ENCODE results near the gene MBP.

The MBP gene

DNA sequence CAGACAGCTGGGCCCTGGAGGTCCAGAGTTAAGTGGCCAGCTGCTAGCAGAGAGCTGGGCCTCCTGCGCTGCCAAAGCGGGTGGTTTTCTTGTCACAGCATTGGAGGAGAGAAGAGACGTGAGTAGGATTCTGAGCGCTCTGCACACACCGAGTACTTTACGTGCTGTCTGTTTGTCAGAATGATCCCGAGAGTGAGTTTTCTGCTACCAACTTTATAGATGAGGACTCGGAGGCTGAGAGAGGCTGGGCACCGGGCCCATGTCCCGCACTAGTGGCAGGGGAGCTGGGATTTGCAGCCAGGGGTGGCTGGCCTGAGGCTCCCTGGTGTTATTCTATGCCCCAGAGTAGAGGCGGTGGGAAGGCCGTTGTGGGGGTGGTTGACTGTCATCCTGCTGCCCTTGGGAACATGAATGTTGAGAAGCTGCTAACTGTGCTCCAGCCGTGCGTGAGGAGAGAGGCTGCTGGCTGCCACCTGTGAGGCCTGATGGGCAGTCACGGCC, 36.3 kb upstream of the MBP start:
- POLR2A ChIA-PET = no interaction called here
- no peak for DNase-seq (ENCODE audit: extremely low spot score)
- TF ChIP-seq BHLHE40 (IDR thresholded peaks at IDR 0.05; ENCODE audit: borderline replicate concordance) (no peak), CTBP1 (IDR thresholded peaks at IDR 0.05; ENCODE audit: borderline replicate concordance) (no peak), LEF1 (IDR thresholded peaks at IDR 0.05; ENCODE audit: borderline replicate concordance) (no peak), HDGF (IDR thresholded peaks at IDR 0.05; ENCODE audit: borderline replicate concordance) (no peak), SP1 (IDR thresholded peaks at IDR 0.05) (no peak), NFRKB (IDR thresholded peaks at IDR 0.05) (no peak), L3MBTL2 (conservative IDR thresholded peaks at IDR 0.05) (no peak), ZNF384 (IDR thresholded peaks at IDR 0.05) (no peak), TARDBP (IDR thresholded peaks at IDR 0.05) (no peak), FOXK2 (IDR thresholded peaks at IDR 0.05) (no peak), ELF4 (IDR thresholded peaks at IDR 0.05) (no peak), SUZ12 (IDR thresholded peaks at IDR 0.05) (no peak)
- TF ChIP-seq, protein P1, sequence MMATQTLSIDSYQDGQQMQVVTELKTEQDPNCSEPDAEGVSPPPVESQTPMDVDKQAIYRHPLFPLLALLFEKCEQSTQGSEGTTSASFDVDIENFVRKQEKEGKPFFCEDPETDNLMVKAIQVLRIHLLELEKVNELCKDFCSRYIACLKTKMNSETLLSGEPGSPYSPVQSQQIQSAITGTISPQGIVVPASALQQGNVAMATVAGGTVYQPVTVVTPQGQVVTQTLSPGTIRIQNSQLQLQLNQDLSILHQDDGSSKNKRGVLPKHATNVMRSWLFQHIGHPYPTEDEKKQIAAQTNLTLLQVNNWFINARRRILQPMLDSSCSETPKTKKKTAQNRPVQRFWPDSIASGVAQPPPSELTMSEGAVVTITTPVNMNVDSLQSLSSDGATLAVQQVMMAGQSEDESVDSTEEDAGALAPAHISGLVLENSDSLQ (IDR thresholded peaks at IDR 0.05) = no peak
- CTCF ChIA-PET = no interaction called here

DNA sequence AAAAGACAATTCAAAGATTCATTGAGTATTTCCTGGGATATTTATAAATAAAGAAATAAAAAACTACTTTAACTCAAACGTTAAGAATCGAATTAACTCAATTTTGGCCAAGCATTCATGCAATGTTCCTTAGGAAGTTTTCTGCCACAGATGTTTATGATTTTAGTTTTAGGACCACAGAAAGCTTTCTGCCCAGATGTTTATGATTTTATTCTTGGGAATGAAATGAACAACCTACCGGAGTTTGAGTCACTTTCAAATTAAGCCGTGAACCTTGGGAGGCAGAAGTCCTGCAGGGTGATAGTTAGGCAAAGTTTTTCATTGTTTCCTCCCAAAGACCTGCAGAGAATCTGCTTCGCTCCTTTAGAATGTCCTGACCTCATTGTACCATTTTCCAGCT, 34.7 kb upstream of the MBP start:
- no peak for TF ChIP-seq L3MBTL2 (conservative IDR thresholded peaks at IDR 0.05)
- POLR2A ChIA-PET = no interaction called here
- CTCF ChIA-PET = no interaction called here
- no peak for DNase-seq (ENCODE audit: extremely low spot score)

DNA sequence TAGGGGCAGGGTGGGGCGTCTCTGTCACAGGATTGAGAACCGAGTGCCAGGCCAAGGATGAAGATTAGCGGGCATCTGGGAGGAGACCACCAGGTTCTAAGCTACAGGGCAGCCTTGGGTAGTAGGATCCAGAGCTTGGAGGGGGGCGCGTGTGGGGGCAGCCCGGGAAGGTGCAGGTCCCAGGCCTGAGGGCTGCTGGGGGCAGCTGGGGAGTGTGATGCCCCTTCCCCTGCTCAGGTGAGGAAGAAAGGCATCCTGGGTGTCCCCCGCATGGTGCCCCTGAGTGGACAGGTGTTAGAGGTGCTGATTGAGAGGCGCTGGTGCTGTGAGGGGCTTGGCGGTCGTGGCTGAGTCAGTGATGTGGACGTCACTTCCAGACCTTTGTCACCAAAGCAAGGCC, 33.9 kb upstream of the MBP start:
- no peak for DNase-seq (ENCODE audit: extremely low spot score)
- TF ChIP-seq SUZ12 (IDR thresholded peaks at IDR 0.05) = no peak
- no peak for TF ChIP-seq SP1 (IDR thresholded peaks at IDR 0.05)
- TF ChIP-seq ZNF384 (IDR thresholded peaks at IDR 0.05) = no peak
- no peak for TF ChIP-seq FOXA1 (IDR thresholded peaks at IDR 0.05)
- TF ChIP-seq, protein P1 (IDR thresholded peaks at IDR 0.05) = no peak
- TF ChIP-seq FOXK2 (IDR thresholded peaks at IDR 0.05) = no peak
- ChIA-PET CTCF (no interaction called here), POLR2A (no interaction called here)

DNA sequence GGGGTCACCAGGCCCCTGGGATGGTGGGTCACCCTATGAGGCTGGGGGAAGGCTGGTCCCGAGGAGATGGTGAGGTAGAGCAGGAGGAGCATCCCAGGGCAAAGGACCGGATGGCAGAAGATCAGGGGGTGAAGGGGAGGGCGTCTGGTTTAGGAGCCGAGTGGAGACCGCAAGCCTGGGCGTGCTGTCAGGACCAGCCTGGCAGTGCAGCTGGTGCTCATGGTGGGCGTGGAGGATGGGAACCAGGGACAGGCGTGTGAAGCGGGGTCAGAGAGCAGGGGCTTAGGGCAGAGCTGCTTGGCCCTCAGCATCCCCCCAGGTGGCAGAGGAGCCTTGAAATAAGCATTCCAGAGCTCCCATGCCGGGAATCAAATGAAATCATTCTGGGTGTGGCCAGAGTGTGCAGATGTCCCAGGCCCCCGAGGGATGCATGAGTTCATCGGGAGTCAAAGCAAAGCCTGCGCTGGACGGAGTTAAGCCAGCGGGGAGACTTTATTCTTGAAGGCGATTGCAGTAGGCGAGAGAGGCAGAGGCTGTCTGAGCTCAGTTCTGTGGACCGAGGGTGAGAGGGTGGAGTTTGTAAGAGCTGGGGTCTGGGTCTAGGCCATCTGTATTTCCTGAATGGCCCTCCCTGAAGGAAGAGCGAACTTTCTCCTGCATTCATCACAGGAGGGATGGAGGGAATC, 33.1 kb upstream of the MBP start:
- TF ChIP-seq FOXM1 (IDR thresholded peaks at IDR 0.05; ENCODE audit: borderline replicate concordance) = no peak
- ChIA-PET CTCF (no interaction called here), POLR2A (no interaction called here)
- no peak for DNase-seq (ENCODE audit: extremely low spot score)

DNA sequence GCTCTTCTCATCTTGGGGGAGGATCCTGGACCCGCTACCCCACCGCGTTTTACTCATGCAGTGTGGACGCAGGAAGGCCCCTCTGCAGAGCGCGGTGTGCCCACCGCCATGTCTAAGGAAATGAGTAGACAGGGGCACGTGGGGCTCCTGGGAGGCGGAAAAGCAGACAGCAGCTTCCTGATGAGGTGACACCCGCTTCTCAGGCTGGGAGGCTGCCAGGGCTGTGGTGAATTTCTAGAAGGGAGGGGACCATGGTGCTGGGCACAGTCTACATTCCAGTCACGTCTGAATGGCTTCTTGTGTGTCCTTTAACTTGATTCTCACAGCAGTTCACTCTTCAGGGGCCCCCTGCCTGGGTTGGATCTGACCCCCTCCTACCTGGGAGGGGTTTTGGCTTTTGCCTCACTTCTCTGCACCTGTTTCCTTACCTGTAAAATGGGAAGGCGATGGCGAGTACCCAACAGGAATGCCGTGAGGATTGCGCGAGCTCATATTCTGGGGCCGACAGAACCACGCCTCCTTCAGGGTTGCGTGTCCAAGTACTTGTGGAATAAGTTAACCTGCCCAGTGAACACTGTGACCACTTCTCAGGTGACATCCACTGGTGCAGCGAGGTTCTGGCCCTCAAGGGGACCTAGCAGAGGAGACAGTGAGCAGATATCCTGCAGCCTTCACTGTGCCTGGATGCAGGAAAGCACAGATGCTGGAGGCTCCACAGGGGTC, 32.3 kb upstream of the MBP start:
- TF ChIP-seq, protein P1 (IDR thresholded peaks at IDR 0.05) = no peak
- TF ChIP-seq LEF1 (IDR thresholded peaks at IDR 0.05; ENCODE audit: borderline replicate concordance) = no peak
- TF ChIP-seq ZNF384 (IDR thresholded peaks at IDR 0.05) = no peak
- TF ChIP-seq ARNT (IDR thresholded peaks at IDR 0.05) = no peak
- TF ChIP-seq SP1 (IDR thresholded peaks at IDR 0.05) = no peak
- TF ChIP-seq FOXA1 (IDR thresholded peaks at IDR 0.05) = no peak
- no peak for TF ChIP-seq ELF4 (IDR thresholded peaks at IDR 0.05)
- TF ChIP-seq L3MBTL2 (conservative IDR thresholded peaks at IDR 0.05) = no peak
- no peak for TF ChIP-seq BHLHE40 (IDR thresholded peaks at IDR 0.05; ENCODE audit: borderline replicate concordance)
- no peak for TF ChIP-seq FOXM1 (IDR thresholded peaks at IDR 0.05; ENCODE audit: borderline replicate concordance)
- TF ChIP-seq NFRKB (IDR thresholded peaks at IDR 0.05) = no peak
- no peak for TF ChIP-seq TARDBP (IDR thresholded peaks at IDR 0.05)
- DNase-seq (ENCODE audit: extremely low spot score) = no peak
- CTCF ChIA-PET = no interaction called here
- POLR2A ChIA-PET = no interaction called here

DNA sequence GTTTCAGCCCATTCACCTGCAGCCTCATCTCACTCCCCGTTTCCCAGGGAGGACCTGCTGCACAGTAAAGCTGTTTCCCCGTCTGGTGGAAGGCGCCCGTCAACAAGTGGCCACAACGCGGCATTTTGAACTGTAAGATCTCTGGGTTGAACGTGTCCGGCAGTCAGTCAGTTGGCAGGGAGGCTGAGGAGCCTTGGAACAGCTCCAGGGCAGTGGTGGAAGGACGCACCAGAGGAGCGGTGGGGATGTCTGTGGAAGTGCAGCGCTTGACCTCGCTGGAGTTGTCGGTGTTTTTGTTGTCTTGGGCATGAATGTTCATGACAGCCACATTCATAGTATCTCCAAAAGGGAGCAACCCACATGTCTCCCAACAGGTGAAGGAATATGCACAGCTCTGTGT, 31.4 kb upstream of the MBP start:
- ChIA-PET CTCF (no interaction called here), POLR2A (no interaction called here)
- TF ChIP-seq L3MBTL2 (conservative IDR thresholded peaks at IDR 0.05) (no peak), CTBP1 (IDR thresholded peaks at IDR 0.05; ENCODE audit: borderline replicate concordance) (no peak), ELF4 (IDR thresholded peaks at IDR 0.05) (no peak)
- TF ChIP-seq, protein P1 (IDR thresholded peaks at IDR 0.05) = no peak
- no peak for DNase-seq (ENCODE audit: extremely low spot score)

DNA sequence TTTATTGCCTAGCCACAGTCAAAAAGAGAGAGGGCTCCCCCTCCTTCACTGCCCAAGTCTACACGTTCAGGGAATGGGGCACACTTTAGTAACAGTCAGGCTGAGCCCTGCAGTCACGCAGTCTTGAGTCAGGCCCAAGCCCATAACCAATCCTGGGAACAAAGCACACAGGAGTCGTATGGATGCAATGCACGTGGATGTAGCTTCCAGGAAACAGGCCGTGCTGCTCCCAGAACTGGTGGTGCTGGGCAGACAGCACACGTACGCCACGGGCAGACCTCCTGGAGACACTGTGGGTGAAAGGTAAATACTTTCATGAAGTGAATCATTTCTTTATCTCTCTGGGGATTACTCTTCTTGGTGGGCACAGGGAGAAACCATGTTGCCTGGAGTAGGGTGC, 30.0 kb upstream of the MBP start:
- CTCF ChIA-PET = no interaction called here
- TF ChIP-seq ZNF384 (IDR thresholded peaks at IDR 0.05) (no peak), FOXM1 (IDR thresholded peaks at IDR 0.05; ENCODE audit: borderline replicate concordance) (no peak), FOXK2 (IDR thresholded peaks at IDR 0.05) (no peak), FOXA1 (IDR thresholded peaks at IDR 0.05) (no peak), HDGF (IDR thresholded peaks at IDR 0.05; ENCODE audit: borderline replicate concordance) (no peak), TARDBP (IDR thresholded peaks at IDR 0.05) (no peak)
- POLR2A ChIA-PET = no interaction called here
- DNase-seq (ENCODE audit: extremely low spot score) = no peak
